Endodermal cell (in vitro differentiated cells): ENCODE measurements around the gene EIF3I. TPM values are rescaled to one million over a fixed set of nuclear protein-coding genes. Genes with fewer than 3 reads are reported as not detected.

ENCODE experiments used
- DNase-seq: peaks from one replicate; pipeline ENCODE4 v3.0.0-alpha.2; 2017
- H3K27ac ChIP-seq: 2 replicates; pipeline ENCODE4 v1.5.1; 2013; ENCODE audit warnings: mild to moderate bottlenecking, low read depth, low read length, moderate library complexity
- H3K27me3 ChIP-seq: 2 replicates; pipeline ENCODE4 v1.6.1; 2013; ENCODE audit warnings: mild to moderate bottlenecking, low read length, moderate library complexity; ENCODE audit not compliant: insufficient read depth, control insufficient read depth, poor library complexity, severe bottlenecking
- H3K36me3 ChIP-seq: 2 replicates; pipeline ENCODE4 v1.7.0; 2013; ENCODE audit warnings: mild to moderate bottlenecking, low read length, moderate library complexity; ENCODE audit not compliant: control insufficient read depth, insufficient read depth
- H3K4me1 ChIP-seq: one replicate; pipeline ENCODE4 v1.7.0; 2013; ENCODE audit warnings: low read length; ENCODE audit not compliant: control insufficient read depth, insufficient read depth
- H3K4me3 ChIP-seq: 2 replicates; pipeline ENCODE4 v1.5.1; 2013; ENCODE audit warnings: mild to moderate bottlenecking, low read length, moderate library complexity
- H3K9ac ChIP-seq: 2 replicates; pipeline ENCODE4 v1.6.1; 2013; ENCODE audit warnings: mild to moderate bottlenecking, low read length, moderate library complexity; ENCODE audit not compliant: poor library complexity, severe bottlenecking; ENCODE audit errors: extremely low read depth
- H3K9me3 ChIP-seq: 2 replicates; pipeline ENCODE4 v1.6.1; 2013; ENCODE audit warnings: mild to moderate bottlenecking, low read length, moderate library complexity; ENCODE audit not compliant: control insufficient read depth
- H3K27ac Mint-ChIP-seq: 2 replicates; pipeline ENCODE4 v1.8.0; 2020; ENCODE audit warnings: mixed read lengths
- H3K27me3 Mint-ChIP-seq: 2 replicates; pipeline ENCODE4 v1.8.0; 2021; ENCODE audit warnings: mild to moderate bottlenecking, mixed read lengths; ENCODE audit not compliant: insufficient read depth
- H3K36me3 Mint-ChIP-seq: 2 replicates; pipeline ENCODE4 v1.8.0; 2020; ENCODE audit warnings: low read depth, mixed read lengths
- H3K4me1 Mint-ChIP-seq: 2 replicates; pipeline ENCODE4 v1.8.0; 2020; ENCODE audit warnings: mixed read lengths
- H3K4me3 Mint-ChIP-seq: 2 replicates; pipeline ENCODE4 v1.8.0; 2020; ENCODE audit warnings: mild to moderate bottlenecking, moderate library complexity, mixed read lengths
- H3K9me3 Mint-ChIP-seq: 2 replicates; pipeline ENCODE4 v1.8.0; 2020; ENCODE audit warnings: mild to moderate bottlenecking, mixed read lengths
- WGBS, 2 experiments: methylation state at CpG; one replicate each; pipeline versions ENCODE4 v1.1.5 to v1.1.7; 2013; ENCODE audit warnings: missing lambda C conversion rate in 2 of 2, mixed read lengths in 1 of 2; ENCODE audit not compliant: insufficient coverage in 1 of 2, insufficient read length in 1 of 2; 5-methylcytosine and 5-hydroxymethylcytosine counted together
- total RNA-seq, 2 donors: library from RNA; stranded (reverse); fragmentation: NEBNext Ultra II Directional in 1 of 2; extraction: Animal tissue kit (Norgen Biotek cat#: 25700) in 1 of 2; gene quantifications; 2 replicates in 1 of 2; 3 replicates in 1 of 2; pipeline ENCODE4 v1.2.1, GENCODE V29; 2021
- TF ChIP-seq, protein P1 (sequence below): fragments of 200-600 bp; sonication (generic); conservative IDR thresholded peaks from 2 replicates; pipeline ENCODE4 v1.5.0; 2021; ENCODE audit warnings: antibody characterized with exemption, mild to moderate bottlenecking

Gene EIF3I
- total RNA-seq, 2 donors from 2014 or later: 194 to 198 TPM

DNA sequence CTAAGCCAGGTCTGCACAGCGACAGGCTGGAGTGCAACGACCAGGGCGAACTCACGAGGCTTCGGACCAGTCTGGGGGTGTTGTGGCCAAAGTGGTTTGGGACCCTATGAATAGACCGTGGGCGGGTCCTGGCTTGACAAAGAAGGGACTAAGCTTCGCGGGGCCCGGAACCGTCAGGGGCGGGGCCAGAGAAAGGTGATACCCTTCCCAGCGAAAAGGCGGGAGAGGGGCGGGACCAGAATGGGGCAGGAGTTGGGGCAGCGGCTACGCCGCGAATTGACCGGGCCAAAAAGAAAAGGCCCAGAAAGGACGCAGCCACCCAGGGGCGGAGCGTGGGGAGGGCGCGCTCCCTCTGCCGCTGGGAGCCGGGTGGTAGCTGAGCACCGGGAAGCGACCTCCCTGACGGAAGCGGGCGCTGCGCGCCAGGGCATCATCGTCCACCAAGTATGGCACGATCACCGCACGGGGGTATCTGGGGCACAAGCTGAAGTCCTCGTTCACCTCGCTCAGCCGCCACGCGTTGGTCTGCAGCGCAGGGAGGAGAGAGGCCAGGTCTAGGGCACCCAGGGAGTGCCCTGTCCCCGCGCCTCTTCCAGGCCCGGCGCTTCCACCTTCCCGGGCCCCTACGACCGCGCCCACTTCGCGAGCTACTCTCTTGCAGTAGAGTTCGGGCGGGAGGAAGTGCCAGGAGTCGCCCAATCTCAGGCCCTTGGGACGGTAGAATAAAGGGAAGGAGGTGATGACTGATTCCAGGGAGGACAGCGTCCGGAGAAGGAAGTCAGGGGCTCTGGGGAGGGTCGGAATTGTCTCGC is 18.1 kb downstream of the EIF3I start:
- TF ChIP-seq, protein P1, sequence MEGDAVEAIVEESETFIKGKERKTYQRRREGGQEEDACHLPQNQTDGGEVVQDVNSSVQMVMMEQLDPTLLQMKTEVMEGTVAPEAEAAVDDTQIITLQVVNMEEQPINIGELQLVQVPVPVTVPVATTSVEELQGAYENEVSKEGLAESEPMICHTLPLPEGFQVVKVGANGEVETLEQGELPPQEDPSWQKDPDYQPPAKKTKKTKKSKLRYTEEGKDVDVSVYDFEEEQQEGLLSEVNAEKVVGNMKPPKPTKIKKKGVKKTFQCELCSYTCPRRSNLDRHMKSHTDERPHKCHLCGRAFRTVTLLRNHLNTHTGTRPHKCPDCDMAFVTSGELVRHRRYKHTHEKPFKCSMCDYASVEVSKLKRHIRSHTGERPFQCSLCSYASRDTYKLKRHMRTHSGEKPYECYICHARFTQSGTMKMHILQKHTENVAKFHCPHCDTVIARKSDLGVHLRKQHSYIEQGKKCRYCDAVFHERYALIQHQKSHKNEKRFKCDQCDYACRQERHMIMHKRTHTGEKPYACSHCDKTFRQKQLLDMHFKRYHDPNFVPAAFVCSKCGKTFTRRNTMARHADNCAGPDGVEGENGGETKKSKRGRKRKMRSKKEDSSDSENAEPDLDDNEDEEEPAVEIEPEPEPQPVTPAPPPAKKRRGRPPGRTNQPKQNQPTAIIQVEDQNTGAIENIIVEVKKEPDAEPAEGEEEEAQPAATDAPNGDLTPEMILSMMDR: peak; percentile 45
- H3K4me3 ChIP-seq: peak overlapping the region; percentile 93
- H3K27ac Mint-ChIP-seq: peak overlapping the region; percentile 80

GRCh38 chr1:32241001-32241763 is 19.0 kb downstream of the EIF3I start:
- Mint-ChIP-seq H3K27ac (peak overlapping the region; percentile 80), H3K4me1 (peaks cover 12% of the 10 kb centered on the region), H3K4me3 (peak overlapping the region; percentile 72), H3K27me3 (peaks cover 19% of the 10 kb centered on the region), H3K9me3 (no peaks in the 10 kb centered on the region), H3K36me3 (peaks cover under 1% of the 10 kb centered on the region)
- Histone ChIP-seq H3K9me3 (no peaks in the 10 kb centered on the region), H3K9ac (peak overlapping the region; percentile 53), H3K27ac (no peak overlapping the region), H3K4me3 (peak overlapping the region; percentile 93), H3K27me3 (no peaks in the 10 kb centered on the region), H3K36me3 (no peaks in the 10 kb centered on the region), H3K4me1 (no peaks in the 10 kb centered on the region)
- TF ChIP-seq, protein P1: no peak
- WGBS, 2 experiments: 2% methylated on average over 26 to 55 of the region's 55 CpGs
- DNase-seq: peak; percentile 87

More for the DNA sequence above, 18.1 kb downstream of the EIF3I start:
- peaks cover 19% of the 10 kb centered on the region for H3K27me3 Mint-ChIP-seq
- Histone ChIP-seq H3K36me3 (no peaks in the 10 kb centered on the region), H3K27ac (peak overlapping the region; percentile 53), H3K4me1 (no peaks in the 10 kb centered on the region), H3K9me3 (no peaks in the 10 kb centered on the region), H3K9ac (peak overlapping the region; percentile 53), H3K27me3 (no peaks in the 10 kb centered on the region)
- H3K4me3 Mint-ChIP-seq: peak overlapping the region; percentile 72
- peaks cover 12% of the 10 kb centered on the region for H3K4me1 Mint-ChIP-seq
- peaks cover 3% of the 10 kb centered on the region for H3K36me3 Mint-ChIP-seq
- peak; percentile 97 for DNase-seq
- H3K9me3 Mint-ChIP-seq: no peaks in the 10 kb centered on the region
- WGBS, 2 experiments: 0 to 2% methylated on average over 25 to 62 of the region's 62 CpGs

GRCh38 chr1:32242341-32242851 is 20.2 kb downstream of the EIF3I start:
- Mint-ChIP-seq H3K36me3 (no peaks in the 10 kb centered on the region), H3K27me3 (peaks cover 19% of the 10 kb centered on the region), H3K27ac (no peak overlapping the region), H3K4me3 (peak overlapping the region; percentile 7), H3K9me3 (no peaks in the 10 kb centered on the region), H3K4me1 (peaks cover 12% of the 10 kb centered on the region)
- Histone ChIP-seq H3K27me3 (no peaks in the 10 kb centered on the region), H3K4me1 (no peaks in the 10 kb centered on the region), H3K9me3 (no peaks in the 10 kb centered on the region), H3K4me3 (no peak overlapping the region), H3K9ac (no peak overlapping the region), H3K36me3 (no peaks in the 10 kb centered on the region), H3K27ac (no peak overlapping the region)
- 61 to 63% methylated on average over 6 to 7 of the region's 7 CpGs for WGBS, 2 experiments
- TF ChIP-seq, protein P1: no peak
- DNase-seq: peak; percentile 60
